Activated naive CD4-positive, alpha-beta T cell treated with anti-CD3 and anti-CD28 coated beads for 36 hours (primary cell): ENCODE results near the gene TMEM120B. TPM values are rescaled to one million over a fixed set of nuclear protein-coding genes. Genes with fewer than 3 reads are reported as not detected.
A peak's percentile ranks its signal among the peaks of the same experiment; 100 is the strongest.

ENCODE experiments used
- CTCF ChIA-PET: fragments of 350-600 bp; sonication (Branson Sonifier 250); formaldehyde crosslinking; loops from one replicate; lab custom pipeline; 2021; ENCODE audit warnings: antibody characterized with exemption; lab: Charles Lee
- DNase-seq: peaks from one replicate; pipeline ENCODE4 v3.0.0-alpha.2; 2020
- H3K27ac Mint-ChIP-seq: one replicate; pipeline ENCODE4 v1.8.0; 2021; ENCODE audit warnings: mild to moderate bottlenecking, mixed read lengths
- H3K27me3 Mint-ChIP-seq: one replicate; pipeline ENCODE4 v1.8.0; 2021; ENCODE audit warnings: low read depth, mixed read lengths
- H3K36me3 Mint-ChIP-seq: one replicate; pipeline ENCODE4 v1.8.0; 2021; ENCODE audit warnings: low read depth, mixed read lengths
- H3K4me1 Mint-ChIP-seq: one replicate; pipeline ENCODE4 v1.8.0; 2021; ENCODE audit warnings: low read depth, mixed read lengths
- H3K4me3 Mint-ChIP-seq: one replicate; pipeline ENCODE4 v1.8.0; 2021; ENCODE audit warnings: mild to moderate bottlenecking, moderate library complexity, mixed read lengths
- H3K9me3 Mint-ChIP-seq: one replicate; pipeline ENCODE4 v1.8.0; 2021; ENCODE audit warnings: mixed read lengths
- intact Hi-C: fragments of 100-400 bp; cut with micrococcal nuclease; formaldehyde crosslinking; loops from one replicate; pipeline ENCODE4 v1.15.1; 2023
- total RNA-seq, 2 experiments: library from RNA; stranded (reverse); gene quantifications; one replicate each; pipeline ENCODE4 v1.2.3, GENCODE V29; 2021

TMEM120B gene
- total RNA-seq, 2 experiments from 2014 or later = 5.5 to 6.3 TPM

- no peaks in the 10 kb centered on the region for H3K9me3 Mint-ChIP-seq
- DNase-seq = no peak
- peak overlapping the region; percentile 36 for H3K27ac Mint-ChIP-seq
- H3K4me3 Mint-ChIP-seq = no peak overlapping the region
- no peaks in the 10 kb centered on the region for H3K4me1 Mint-ChIP-seq
- H3K27me3 Mint-ChIP-seq = no peaks in the 10 kb centered on the region
- peaks cover 20% of the 10 kb centered on the region for H3K36me3 Mint-ChIP-seq
- intact Hi-C loops = no loop called here
- CTCF ChIA-PET = interaction anchor here (1.0 kb wide), 1 partner anchor 18 kb away, joined by 3 read pairs; no protein-coding TSS in a partner anchor
Observed at GRCh38 chr12:121829250-121829918, 116.8 kb downstream of the TMEM120B start.

GRCh38 chr12:121830134-121830533 is 117.6 kb downstream of the TMEM120B start:
- intact Hi-C loops = no loop called here
- DNase-seq = no peak
- no peaks in the 10 kb centered on the region for H3K27me3 Mint-ChIP-seq
- H3K9me3 Mint-ChIP-seq = no peaks in the 10 kb centered on the region
- H3K27ac Mint-ChIP-seq = no peak overlapping the region
- no peaks in the 10 kb centered on the region for H3K4me1 Mint-ChIP-seq
- H3K4me3 Mint-ChIP-seq = no peak overlapping the region
- H3K36me3 Mint-ChIP-seq = peaks cover 20% of the 10 kb centered on the region
- CTCF ChIA-PET = interaction anchor here (1.0 kb wide), 1 partner anchor 18 kb away, joined by 3 read pairs; no protein-coding TSS in a partner anchor

DNA sequence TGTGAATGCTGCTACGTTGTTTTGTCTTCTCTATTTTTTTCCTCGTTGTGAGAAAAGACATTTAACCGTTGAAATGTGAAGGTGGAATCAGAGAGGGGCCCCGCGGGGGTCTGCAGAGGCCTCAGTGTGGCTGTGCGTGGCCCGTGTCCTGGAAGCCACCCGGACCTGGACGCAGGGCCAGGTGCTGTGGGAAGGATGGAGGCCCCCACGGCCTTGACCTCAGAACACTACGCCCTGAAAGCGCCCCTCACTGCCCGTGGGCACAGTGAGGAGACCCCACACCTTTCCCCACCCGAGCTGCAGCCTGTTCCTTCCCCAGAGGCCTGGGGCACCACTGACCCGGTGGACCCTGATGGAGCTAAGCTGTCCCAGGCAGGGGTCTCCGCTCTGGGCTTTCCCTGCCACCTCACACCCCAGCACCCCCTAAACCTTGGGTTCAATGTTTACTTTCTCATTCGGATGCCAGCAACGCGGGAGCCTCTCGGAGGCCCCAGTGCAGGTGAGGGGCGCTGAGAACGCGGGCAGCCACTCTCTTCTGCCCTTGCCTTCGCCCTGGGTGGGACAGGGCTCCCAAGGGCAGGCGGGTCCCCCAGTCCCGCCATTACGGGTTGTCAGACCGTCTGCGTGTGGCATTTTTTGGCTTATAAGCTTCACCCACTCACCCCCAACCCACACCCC is 118.2 kb downstream of the TMEM120B start:
- Mint-ChIP-seq H3K9me3 (no peaks in the 10 kb centered on the region), H3K36me3 (peaks cover 20% of the 10 kb centered on the region), H3K27me3 (no peaks in the 10 kb centered on the region), H3K27ac (no peak overlapping the region), H3K4me1 (no peaks in the 10 kb centered on the region), H3K4me3 (no peak overlapping the region)
- CTCF ChIA-PET = interaction anchor here (1.5 kb wide), 1 partner anchor 37 kb away, joined by 6 read pairs; the partner anchor contains the start of gene RHOF
- intact Hi-C loops = no loop called here
- DNase-seq = no peak

Other genes starting within 250 kb of the TMEM120B start
- 10 to 100 TPM; 22.7 to 23.8 TPM for gene KDM2B, start 131.7 kb upstream of the TMEM120B start, total RNA-seq
- 10 to 100 TPM; 21.1 to 21.8 TPM for gene ORAI1, start 86.2 kb upstream of the TMEM120B start, total RNA-seq
- 1 to 10 TPM; 2.6 to 2.9 TPM for gene MORN3, start 43.1 kb upstream of the TMEM120B start, total RNA-seq
- gene RHOF, start 80.9 kb downstream of the TMEM120B start, total RNA-seq = 10 to 100 TPM; 64.4 to 67.5 TPM
- gene SETD1B, start 91.3 kb downstream of the TMEM120B start, total RNA-seq = 1 to 10 TPM; 8.2 to 8.3 TPM
- not detected for gene HPD, start 146.1 kb downstream of the TMEM120B start, total RNA-seq
- 10 to 100 TPM; 56.6 to 60.6 TPM for gene PSMD9, start 176.0 kb downstream of the TMEM120B start, total RNA-seq
- gene CFAP251, start 205.8 kb downstream of the TMEM120B start, total RNA-seq = under 1 TPM; 0.20 to 0.62 TPM